ENCODE data around the gene CLEC6A. TPM values are rescaled to one million over a fixed set of nuclear protein-coding genes. Genes with fewer than 3 reads are reported as not detected.
"Not testable (repeated sequence)": the region's sequence is repeated elsewhere in the genome, so short reads cannot be mapped to it uniquely, and the experiment has no call there.

CLEC6A gene
- total RNA-seq (2021) (not detected in 2 replicates), Bru-seq, nascent RNA (not detected), BruChase-seq, experiment 1, labeled RNA remaining after a 2-hour chase (not detected), BruChase-seq, experiment 2, labeled RNA remaining after a 6-hour chase (not detected)
- long read RNA-seq: 0 reads

- Histone ChIP-seq H3K27me3 (replicated peaks; ENCODE audit: insufficient read depth, low read depth, low read length, poor library complexity) (peaks cover 32% of the 10 kb centered on the region), H3K36me3 (ENCODE audit: insufficient read depth, low read length, poor library complexity, severe bottlenecking) (no peaks in the 10 kb centered on the region), H3K4me1 (ENCODE audit: insufficient read depth, low read length, poor library complexity, severe bottlenecking) (no peaks in the 10 kb centered on the region), H3K4me3 (ENCODE audit: low read depth, low read length, poor library complexity, severe bottlenecking) (no peak within 1 kb of the TSS), H3K9me3 (ENCODE audit: low read depth, low read length, poor library complexity, severe bottlenecking) (no peaks in the 10 kb centered on the region), H3K27ac (ENCODE audit: low read depth, low read length, poor library complexity, severe bottlenecking) (no peak within 1 kb of the TSS)
- BruUV-seq (replicated peaks): no TSS peak
- ChIA-PET CTCF (no interaction called here), POLR2A (ENCODE audit: low non-redundant PET) (no interaction called here)
- no peak for DNase-seq (ENCODE audit: low spot score)
- TF ChIP-seq EZH2 (IDR thresholded peaks at IDR 0.05; ENCODE audit: borderline replicate concordance, low read depth, low read length, poor library complexity, severe bottlenecking) (no peak), CTCF (conservative IDR thresholded peaks at IDR 0.05; ENCODE audit: low read depth, low read length) (no peak)
- intact Hi-C loops (cut with micrococcal nuclease; ENCODE audit: unreplicated experiment): no loop called here
Observed at GRCh38 chr12:8455727-8456360, at the start of gene CLEC6A. Gene CLEC6A, plus strand, starts transcription at chr12:8455962. Its CDS starts 150 bp downstream, at chr12:8456112.

GRCh38 chr12:8419576-8419975 is 36.2 kb upstream of the CLEC6A start:
- H3K27ac ChIP-seq (ENCODE audit: low read depth, low read length, poor library complexity, severe bottlenecking); CTCF ChIA-PET; DNase-seq (ENCODE audit: low spot score); H3K36me3 ChIP-seq (ENCODE audit: insufficient read depth, low read length, poor library complexity, severe bottlenecking); POLR2A ChIA-PET (ENCODE audit: low non-redundant PET); BruUV-seq (replicated peaks); intact Hi-C loops (cut with micrococcal nuclease; ENCODE audit: unreplicated experiment); H3K4me1 ChIP-seq (ENCODE audit: insufficient read depth, low read length, poor library complexity, severe bottlenecking); H3K27me3 ChIP-seq (replicated peaks; ENCODE audit: insufficient read depth, low read depth, low read length, poor library complexity); H3K4me3 ChIP-seq (ENCODE audit: low read depth, low read length, poor library complexity, severe bottlenecking); H3K9me3 ChIP-seq (ENCODE audit: low read depth, low read length, poor library complexity, severe bottlenecking): not testable (repeated sequence)

- H3K27ac ChIP-seq (ENCODE audit: low read depth, low read length, poor library complexity, severe bottlenecking): no peak overlapping the region
- TF ChIP-seq EZH2 (IDR thresholded peaks at IDR 0.05; ENCODE audit: borderline replicate concordance, low read depth, low read length, poor library complexity, severe bottlenecking): no peak
- TF ChIP-seq CTCF (conservative IDR thresholded peaks at IDR 0.05; ENCODE audit: low read depth, low read length): no peak
- intact Hi-C loops (cut with micrococcal nuclease; ENCODE audit: unreplicated experiment): no loop called here
- H3K27me3 ChIP-seq (replicated peaks; ENCODE audit: insufficient read depth, low read depth, low read length, poor library complexity): no peaks in the 10 kb centered on the region
- DNase-seq (ENCODE audit: low spot score): no peak
- CTCF ChIA-PET: no interaction called here
- POLR2A ChIA-PET (ENCODE audit: low non-redundant PET): no interaction called here
- no peaks in the 10 kb centered on the region for H3K4me1 ChIP-seq (ENCODE audit: insufficient read depth, low read length, poor library complexity, severe bottlenecking)
- H3K36me3 ChIP-seq (ENCODE audit: insufficient read depth, low read length, poor library complexity, severe bottlenecking): no peaks in the 10 kb centered on the region
- BruUV-seq (replicated peaks): no TSS peak
- no peak overlapping the region for H3K4me3 ChIP-seq (ENCODE audit: low read depth, low read length, poor library complexity, severe bottlenecking)
- no peaks in the 10 kb centered on the region for H3K9me3 ChIP-seq (ENCODE audit: low read depth, low read length, poor library complexity, severe bottlenecking)
Observed at GRCh38 chr12:8420506-8420905, 35.3 kb upstream of the CLEC6A start.

GRCh38 chr12:8444536-8445278 is 11.1 kb upstream of the CLEC6A start:
- not testable (repeated sequence) for DNase-seq (ENCODE audit: low spot score); H3K9me3 ChIP-seq (ENCODE audit: low read depth, low read length, poor library complexity, severe bottlenecking)

More at GRCh38 chr12:8444536-8445278, 11.1 kb upstream of the CLEC6A start:
- H3K4me1 ChIP-seq (ENCODE audit: insufficient read depth, low read length, poor library complexity, severe bottlenecking); CTCF ChIA-PET; H3K36me3 ChIP-seq (ENCODE audit: insufficient read depth, low read length, poor library complexity, severe bottlenecking); H3K4me3 ChIP-seq (ENCODE audit: low read depth, low read length, poor library complexity, severe bottlenecking); intact Hi-C loops (cut with micrococcal nuclease; ENCODE audit: unreplicated experiment); BruUV-seq (replicated peaks); H3K27ac ChIP-seq (ENCODE audit: low read depth, low read length, poor library complexity, severe bottlenecking); POLR2A ChIA-PET (ENCODE audit: low non-redundant PET); H3K27me3 ChIP-seq (replicated peaks; ENCODE audit: insufficient read depth, low read depth, low read length, poor library complexity): not testable (repeated sequence)
